Cardiac fibroblast (primary cell): ENCODE data around the gene FSCN2.

Experiments
- DNase-seq, 2 donors: peaks; one replicate each; pipeline versions ENCODE4 v3.0.0 to v3.0.0-alpha.2; 2010; ENCODE audit warnings: low read depth in 2 of 2
- H3K4me3 ChIP-seq, 2 donors: replicated peaks in 1 of 2; 1 replicate in 1 of 2; 2 replicates in 1 of 2; pipeline ENCODE4 v1.5.1; 2011; ENCODE audit warnings: low read depth in 2 of 2, low read length in 2 of 2, mild to moderate bottlenecking in 2 of 2, moderate library complexity in 1 of 2
- CTCF ChIP-seq: IDR thresholded peaks from one replicate; pipeline ENCODE4 v1.5.1; 2011; ENCODE audit warnings: low read depth, mild to moderate bottlenecking, low read length, inconsistent platforms

FSCN2 gene

DNA sequence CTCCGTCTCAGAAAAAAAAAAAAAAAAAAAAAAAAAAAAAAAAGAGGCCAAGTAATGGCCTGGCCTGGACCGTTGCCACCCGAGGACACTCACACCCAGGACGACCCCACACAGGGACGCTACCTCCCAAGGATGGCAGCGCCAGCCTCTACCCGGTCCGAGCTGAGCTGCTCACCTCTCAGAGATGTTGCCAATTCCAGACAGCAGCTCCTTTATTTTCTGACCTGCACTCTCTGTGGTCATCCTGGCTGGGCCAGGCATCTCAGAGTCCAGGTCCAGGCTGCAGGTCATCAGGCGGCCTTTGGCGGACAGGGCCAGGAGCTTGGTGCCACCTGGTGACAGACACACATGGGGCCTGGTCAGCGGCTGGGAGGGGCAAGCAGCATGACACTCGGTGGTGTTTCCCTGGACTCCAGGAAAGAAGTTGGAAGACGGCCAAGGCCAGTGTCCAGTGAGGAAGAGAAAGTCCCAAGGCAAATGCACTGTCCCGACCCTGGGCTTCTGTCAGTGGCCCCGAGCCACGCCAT, 20.9 kb downstream of the FSCN2 start:
- no peak overlapping the region for H3K4me3 ChIP-seq
- DNase-seq: no peak
- no peak for TF ChIP-seq CTCF

DNA sequence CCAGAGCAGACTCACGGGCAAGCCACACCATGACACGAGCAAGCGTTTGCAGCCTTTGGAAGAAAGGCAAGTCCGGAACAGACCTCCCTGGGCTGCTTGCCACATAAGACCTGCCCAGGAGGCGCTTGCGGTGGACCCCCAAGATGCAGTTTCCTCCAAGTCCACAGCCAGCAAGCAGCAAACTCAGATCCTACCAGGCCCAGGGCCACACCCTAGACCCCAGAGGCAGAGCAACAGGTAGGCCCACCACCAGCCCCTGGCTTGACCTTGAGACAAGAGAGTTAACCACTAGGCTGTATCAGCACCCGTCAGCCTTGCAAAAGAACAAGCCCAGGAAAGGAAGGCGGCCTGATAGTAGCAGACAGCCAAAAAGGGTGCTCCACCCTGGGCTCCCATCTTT, 21.6 kb downstream of the FSCN2 start:
- no peak for DNase-seq
- TF ChIP-seq CTCF: no peak

GRCh38 chr17:81550285-81550684, 22.1 kb downstream of the FSCN2 start:
- no peak for TF ChIP-seq CTCF
- DNase-seq: no peak
- H3K4me3 ChIP-seq: no peak overlapping the region

More for the DNA sequence above, 21.6 kb downstream of the FSCN2 start:
- H3K4me3 ChIP-seq: no peak overlapping the region

- no peak for TF ChIP-seq CTCF
- DNase-seq: no peak
- peak overlapping the region; percentile 84 to 92 for H3K4me3 ChIP-seq
These were observed 22.8 kb downstream of the FSCN2 start for GRCh38 chr17:81550830-81551457.

DNA sequence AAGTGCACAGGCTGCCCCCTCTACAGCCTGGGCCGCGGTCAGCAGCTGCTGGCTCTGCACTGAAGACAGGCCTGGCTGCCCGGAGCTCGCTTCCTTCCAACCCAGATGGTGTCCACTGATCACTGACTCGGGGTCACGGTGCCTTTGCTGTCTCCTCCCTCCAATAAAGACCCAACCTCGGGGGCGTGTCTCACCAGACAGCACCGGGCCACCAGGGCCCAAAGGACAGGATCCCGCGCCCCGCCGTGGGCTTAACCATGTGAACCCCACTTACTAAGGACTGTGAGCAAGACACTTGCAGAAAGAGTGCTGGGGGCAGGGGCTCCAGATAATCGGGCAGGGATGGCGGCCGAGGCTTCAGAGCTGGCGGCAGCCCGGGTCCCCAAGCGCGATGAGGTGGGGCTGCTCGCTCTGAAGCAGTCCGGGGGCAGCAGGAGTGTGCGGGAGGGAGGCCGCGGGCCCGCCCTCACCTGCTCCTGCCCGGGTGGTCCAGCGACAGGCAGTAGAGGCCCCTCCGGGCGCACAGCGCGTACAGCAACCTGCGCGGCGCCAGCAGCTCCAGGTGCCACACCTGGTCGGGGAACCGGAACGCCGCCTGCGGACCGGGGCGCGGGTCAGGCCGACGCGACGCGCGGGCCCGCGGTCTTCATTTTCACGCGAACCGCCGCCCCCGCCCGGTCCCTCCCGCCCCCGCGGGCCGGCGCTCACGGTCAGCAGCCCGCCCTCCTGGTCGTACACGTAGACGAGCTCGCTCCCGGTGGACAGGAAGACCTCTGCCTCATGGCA, 23.5 kb downstream of the FSCN2 start:
- H3K4me3 ChIP-seq: peak overlapping the region; percentile 84 to 92
- DNase-seq: no peak
- TF ChIP-seq CTCF: no peak

GRCh38 chr17:81552244-81553017, 24.3 kb downstream of the FSCN2 start, which contains the start of gene FAAP100:
TSS of gene FAAP100 (minus strand) at chr17:81552353. CDS start at chr17:81552330, 23 bp downstream.
- no peak for TF ChIP-seq CTCF

More at GRCh38 chr17:81552244-81553017, 24.3 kb downstream of the FSCN2 start, which contains the start of gene FAAP100:
- H3K4me3 ChIP-seq: peak within 1 kb of the TSS; percentile 90 to 92
- DNase-seq: peak; percentile 78 to 81
